ENCODE data around the gene MS4A10.

Gene MS4A10

GRCh38 chr11:60838132-60838531 is 53.0 kb downstream of the MS4A10 start:
- peak overlapping the region; percentile 40 for H3K27ac ChIP-seq
- TF ChIP-seq CTCF (conservative IDR thresholded peaks at IDR 0.05): no peak
- TF ChIP-seq ZFX (IDR thresholded peaks at IDR 0.05): no peak

DNA sequence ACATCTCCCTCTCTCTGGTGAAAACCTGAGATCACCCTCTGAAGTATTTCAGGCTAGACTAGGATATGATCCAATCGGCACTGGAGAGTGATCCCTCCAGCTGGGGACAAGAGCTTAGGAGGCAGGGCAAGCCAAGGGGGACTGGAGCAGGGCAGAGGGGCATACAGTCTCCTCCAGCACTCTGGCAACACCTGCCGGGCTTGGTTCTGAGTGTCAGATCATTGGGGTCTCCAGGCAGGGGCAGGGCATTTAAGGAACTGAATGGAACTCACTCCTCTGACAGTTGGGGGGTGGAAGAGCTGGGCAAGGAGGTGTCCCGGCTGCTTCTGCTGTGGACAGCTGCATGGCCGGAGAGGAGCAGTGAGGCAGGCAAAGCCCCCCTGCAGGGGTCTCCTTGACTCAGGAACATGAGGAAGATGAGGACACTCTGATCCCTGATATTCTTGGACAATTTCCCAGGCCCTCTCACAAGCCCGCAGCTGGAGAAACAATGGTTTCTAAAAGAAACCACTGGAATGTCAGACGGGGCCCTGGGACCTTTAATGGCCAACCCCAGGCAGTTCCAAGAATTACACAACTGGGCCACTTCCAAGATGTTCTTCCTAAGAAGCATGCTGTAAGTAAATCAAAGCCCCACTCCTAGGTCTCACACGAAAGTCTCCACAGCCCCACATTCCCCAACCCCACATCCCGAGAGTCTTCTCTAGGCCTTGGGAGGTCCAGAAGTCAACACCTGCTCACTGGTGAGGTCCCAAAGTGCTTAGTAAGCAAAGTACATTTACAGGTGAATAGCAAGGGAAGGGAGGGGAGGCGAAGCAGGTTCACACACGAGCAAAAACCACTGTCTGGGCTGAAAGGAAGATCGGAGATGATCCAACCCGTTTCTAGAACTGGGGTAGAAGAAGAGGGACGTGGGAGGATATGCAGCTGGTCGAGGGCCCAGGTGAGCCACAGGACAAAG is 55.6 kb downstream of the MS4A10 start:
- no peak for TF ChIP-seq ZFX (IDR thresholded peaks at IDR 0.05)
- no peak for TF ChIP-seq CTCF (conservative IDR thresholded peaks at IDR 0.05)
- H3K27ac ChIP-seq: peak overlapping the region; percentile 76

- TF ChIP-seq CTCF (conservative IDR thresholded peaks at IDR 0.05): no peak
- TF ChIP-seq ZFX (IDR thresholded peaks at IDR 0.05): peak; percentile 62; the same call in 1 of the 2 replicates
- H3K27ac ChIP-seq: peak within 1 kb of the TSS; percentile 76
Measured at GRCh38 chr11:60841797-60842667, 56.9 kb downstream of the MS4A10 start, which contains the start of gene CCDC86. Gene CCDC86, plus strand, starts transcription at chr11:60842113. Its CDS starts 12 bp downstream, at chr11:60842125.

GRCh38 chr11:60842668-60843600 is 57.8 kb downstream of the MS4A10 start:
- H3K27ac ChIP-seq: peak overlapping the region; percentile 76
- no peak for TF ChIP-seq ZFX (IDR thresholded peaks at IDR 0.05)
- TF ChIP-seq CTCF (conservative IDR thresholded peaks at IDR 0.05): no peak

GRCh38 chr11:60844045-60844869 is 59.1 kb downstream of the MS4A10 start:
- H3K27ac ChIP-seq: no peak overlapping the region

More at GRCh38 chr11:60844045-60844869, 59.1 kb downstream of the MS4A10 start:
- TF ChIP-seq CTCF (conservative IDR thresholded peaks at IDR 0.05) (no peak), ZFX (IDR thresholded peaks at IDR 0.05) (no peak)

All from C4-2B (cell line).